22Rv1 (cell line): ENCODE measurements around the gene GATA5.

Experiments
- H3K27ac ChIP-seq: fragments of 450-650 bp; 2 replicates; pipeline ENCODE4 v1.5.1; 2017
- ZFX ChIP-seq: fragments of 450-650 bp; IDR thresholded peaks from 2 replicates; pipeline ENCODE4 v1.6.1; 2017; ENCODE audit warnings: antibody characterized with exemption, borderline replicate concordance
- TF ChIP-seq, protein P1 (sequence below): fragments of 450-650 bp; IDR thresholded peaks from 2 replicates; pipeline ENCODE4 v1.5.1; 2017; ENCODE audit warnings: mild to moderate bottlenecking

Gene GATA5

GRCh38 chr20:62455929-62456328 is 19.9 kb downstream of the GATA5 start:
- no peak overlapping the region for H3K27ac ChIP-seq
- TF ChIP-seq ZFX: no peak
- TF ChIP-seq, protein P1, sequence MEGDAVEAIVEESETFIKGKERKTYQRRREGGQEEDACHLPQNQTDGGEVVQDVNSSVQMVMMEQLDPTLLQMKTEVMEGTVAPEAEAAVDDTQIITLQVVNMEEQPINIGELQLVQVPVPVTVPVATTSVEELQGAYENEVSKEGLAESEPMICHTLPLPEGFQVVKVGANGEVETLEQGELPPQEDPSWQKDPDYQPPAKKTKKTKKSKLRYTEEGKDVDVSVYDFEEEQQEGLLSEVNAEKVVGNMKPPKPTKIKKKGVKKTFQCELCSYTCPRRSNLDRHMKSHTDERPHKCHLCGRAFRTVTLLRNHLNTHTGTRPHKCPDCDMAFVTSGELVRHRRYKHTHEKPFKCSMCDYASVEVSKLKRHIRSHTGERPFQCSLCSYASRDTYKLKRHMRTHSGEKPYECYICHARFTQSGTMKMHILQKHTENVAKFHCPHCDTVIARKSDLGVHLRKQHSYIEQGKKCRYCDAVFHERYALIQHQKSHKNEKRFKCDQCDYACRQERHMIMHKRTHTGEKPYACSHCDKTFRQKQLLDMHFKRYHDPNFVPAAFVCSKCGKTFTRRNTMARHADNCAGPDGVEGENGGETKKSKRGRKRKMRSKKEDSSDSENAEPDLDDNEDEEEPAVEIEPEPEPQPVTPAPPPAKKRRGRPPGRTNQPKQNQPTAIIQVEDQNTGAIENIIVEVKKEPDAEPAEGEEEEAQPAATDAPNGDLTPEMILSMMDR: no peak

GRCh38 chr20:62454904-62455636 is 20.7 kb downstream of the GATA5 start:
- TF ChIP-seq ZFX: no peak
- TF ChIP-seq, protein P1: no peak
- H3K27ac ChIP-seq: no peak overlapping the region

DNA sequence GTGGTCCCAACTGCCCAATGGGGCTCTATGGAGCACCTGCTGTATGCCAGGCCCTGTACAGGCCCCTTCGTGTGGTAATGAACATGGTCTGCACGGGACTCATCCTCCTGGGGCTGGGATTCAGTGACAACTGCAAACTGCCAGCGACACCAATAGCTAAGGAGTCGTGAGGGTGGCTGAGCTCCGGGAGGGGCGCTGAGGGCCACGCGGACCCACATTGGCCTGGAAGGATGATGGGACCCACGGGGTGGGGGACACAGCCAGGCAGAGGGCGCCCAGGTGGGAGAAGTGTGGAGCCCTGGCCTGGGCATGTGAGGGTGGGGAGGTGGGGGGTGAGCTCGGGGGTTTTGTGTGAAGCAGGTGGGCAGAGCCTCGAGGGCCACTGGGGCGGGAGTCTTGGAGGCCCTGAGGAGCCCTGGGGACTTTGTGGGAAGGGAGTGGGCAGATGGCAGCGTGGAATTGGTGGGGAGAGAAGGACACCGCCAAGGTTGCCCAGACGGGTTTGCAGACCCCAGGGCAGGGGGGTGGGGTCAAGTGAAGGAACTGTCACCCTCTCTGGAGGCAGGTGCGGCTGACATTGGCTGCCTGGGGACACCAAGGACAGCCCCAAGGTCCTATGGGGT is 22.5 kb downstream of the GATA5 start:
- TF ChIP-seq, protein P1: no peak
- no peak for TF ChIP-seq ZFX
- no peak overlapping the region for H3K27ac ChIP-seq

- no peak overlapping the region for H3K27ac ChIP-seq
- TF ChIP-seq, protein P1: no peak
- TF ChIP-seq ZFX: no peak
These were observed 23.2 kb downstream of the GATA5 start for GRCh38 chr20:62452475-62453095.

DNA sequence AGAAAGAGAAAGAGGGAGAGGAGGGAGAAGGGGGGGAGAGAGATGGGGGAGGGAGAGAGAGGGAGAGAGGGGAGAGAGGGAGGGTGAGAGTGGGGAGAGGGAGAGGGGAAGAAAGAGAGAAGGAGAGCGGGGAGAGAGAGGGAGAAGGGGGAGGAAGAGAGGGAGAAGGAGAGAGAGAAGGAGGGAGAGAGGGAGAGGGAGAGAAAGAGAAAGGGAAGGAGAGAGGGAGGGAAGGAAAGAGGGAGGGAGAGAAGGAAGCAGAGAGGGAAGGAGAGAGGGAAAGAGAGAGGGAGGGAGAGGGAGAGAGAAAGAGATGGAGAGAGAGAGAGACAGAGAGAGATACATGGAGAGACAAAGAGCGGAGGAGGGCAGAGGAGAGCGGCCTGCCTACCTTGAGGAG is 23.8 kb downstream of the GATA5 start:
- TF ChIP-seq ZFX: no peak
- TF ChIP-seq, protein P1: no peak
- no peak overlapping the region for H3K27ac ChIP-seq

DNA sequence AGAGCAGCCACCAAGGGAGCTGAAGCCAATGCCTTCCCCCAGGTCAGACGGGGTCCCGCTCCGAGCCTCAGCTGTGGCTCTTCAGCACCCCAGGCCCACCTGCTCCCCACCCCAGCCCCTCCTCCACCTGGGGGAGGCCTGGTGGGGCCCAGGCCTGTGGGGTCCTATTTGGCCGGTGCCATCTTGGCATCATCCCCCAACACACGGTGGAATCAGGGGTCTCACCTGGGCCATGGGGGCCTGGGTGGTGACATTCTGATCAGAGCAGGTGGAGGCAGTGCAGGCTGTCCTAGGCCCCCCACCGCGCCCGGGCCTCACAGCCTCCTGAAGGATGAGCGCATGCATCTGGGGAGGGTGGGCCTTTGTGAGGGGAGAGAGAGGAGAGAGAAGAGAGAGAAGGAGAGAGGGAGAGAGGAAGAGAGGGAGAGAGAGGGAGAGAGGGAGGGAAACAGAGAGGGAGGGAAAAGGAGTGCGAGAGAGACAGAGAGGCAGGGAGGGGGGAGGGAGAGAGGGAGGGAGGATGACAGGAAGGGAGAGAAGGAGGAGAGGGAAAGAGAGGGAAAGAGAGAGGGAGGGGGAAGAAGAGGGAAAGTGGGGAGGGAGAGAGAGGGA is 24.5 kb downstream of the GATA5 start:
- H3K27ac ChIP-seq: no peak overlapping the region
- TF ChIP-seq, protein P1: no peak
- no peak for TF ChIP-seq ZFX
